K562 (cell line): Measurements from ENCODE around the gene PARD3B. TPM values are rescaled to one million over a fixed set of nuclear protein-coding genes. Genes with fewer than 3 reads are reported as not detected.

Source experiments
- BACH1 ChIP-seq: fragments of 200-800 bp; sonication (Bioruptor generic); IDR thresholded peaks from 2 replicates; pipeline ENCODE4 v1.6.1; 2016; ENCODE audit warnings: missing genetic modification characterization, missing compliant biosample characterization
- CHD7 ChIP-seq: fragments of 200-600 bp; sonication (generic); IDR thresholded peaks from one replicate; pipeline ENCODE4 v1.6.1; 2012; ENCODE audit warnings: mild to moderate bottlenecking, low read depth, low read length, inconsistent platforms
- MCM2 ChIP-seq: fragments of 450-650 bp; IDR thresholded peaks from 2 replicates; pipeline ENCODE4 v1.6.1; 2017; ENCODE audit warnings: low read depth, mild to moderate bottlenecking
- PURB ChIP-seq: sonication (generic); formaldehyde crosslinking; IDR thresholded peaks from 2 replicates; pipeline ENCODE4 v1.9.0; 2021; ENCODE audit warnings: low read depth, mild to moderate bottlenecking, missing genetic modification reagents
- SMARCE1 ChIP-seq: fragments of 450-650 bp; IDR thresholded peaks from 2 replicates; pipeline ENCODE4 v1.7.1; 2016; ENCODE audit warnings: mild to moderate bottlenecking
- ZBTB43 ChIP-seq: sonication (generic); formaldehyde crosslinking; IDR thresholded peaks from 2 replicates; pipeline ENCODE4 v1.8.0; 2023; ENCODE audit warnings: mild to moderate bottlenecking, missing genetic modification reagents
- ZNF778 ChIP-seq: fragments of 450-650 bp; formaldehyde crosslinking; IDR thresholded peaks from 2 replicates; pipeline ENCODE4 v1.4.0; 2020; ENCODE audit warnings: mild to moderate bottlenecking, moderate library complexity
- polyA plus RNA-seq, 8 experiments: library from polyadenylated mRNA; depleted of rRNA in 4 of 8; stranded (reverse) in 5 of 8; unstranded in 3 of 8; fragments of >200 nt; fragmentation: Nextera tagmentation in 2 of 8; fragmentation: Illumina TruSeq in 1 of 8; extraction: Ambion mirVana in 2 of 8; extraction: Trizol in 1 of 8; gene quantifications; 2 replicates each; pipeline versions ENCODE4 v1.2.1 to v1.2.3, GENCODE V29; 2011 to 2014; ENCODE audit warnings: inconsistent platforms in 1 of 8, missing spikeins in 1 of 8
- total RNA-seq, 7 experiments: library from RNA; depleted of rRNA in 6 of 7; stranded (reverse); fragments of >200 nt in 6 of 7; fragmentation: Illumina TruSeq in 2 of 7; extraction: Trizol in 2 of 7; gene quantifications; 2 replicates each; pipeline versions ENCODE4 v1.2.1 to v1.2.3, GENCODE V29; 2011 to 2021; ENCODE audit warnings: low replicate concordance in 1 of 7

PARD3B gene
- total and polyA plus RNA-seq, 9 of the 15 experiments (the other 6 are each of a cell fraction or from before 2014, with no cell fraction given), result 0.15 to 3.0 (median 1.1) TPM

- TF ChIP-seq CHD7, result no peak
- TF ChIP-seq ZNF778, result no peak
- no peak for TF ChIP-seq ZBTB43 (CRISPR knock-in tag)
- no peak for TF ChIP-seq PURB
- no peak for TF ChIP-seq SMARCE1
- no peak for TF ChIP-seq MCM2
- TF ChIP-seq BACH1, result no peak
Observed at GRCh38 chr2:204706939-204707338, 161.7 kb downstream of the PARD3B start (continued).
